GM12878 (cell line): ENCODE data around the gene CELSR3. TPM values are rescaled to one million over a fixed set of nuclear protein-coding genes. Genes with fewer than 3 reads are reported as not detected.

Experiments used
- ASH2L ChIP-seq: fragments of 300-600, 200-600 bp; sonication (generic); IDR thresholded peaks from 2 replicates; pipeline ENCODE4 v1.6.1; 2017; ENCODE audit warnings: low read depth, mild to moderate bottlenecking, borderline replicate concordance
- BACH1 ChIP-seq: fragments of 450-650 bp; IDR thresholded peaks from 2 replicates; pipeline ENCODE4 v1.6.1; 2017; ENCODE audit warnings: mild to moderate bottlenecking, borderline replicate concordance
- BHLHE40 ChIP-seq, 2 experiments: fragments of 450-650 bp in 1 of 2; IDR thresholded peaks; 2 replicates each; pipeline ENCODE4 v1.6.1; 2011 to 2017; ENCODE audit warnings: low read depth in 2 of 2, borderline replicate concordance in 1 of 2, improper control_type of control experiment in 1 of 2, low read length in 1 of 2, mild to moderate bottlenecking in 1 of 2
- CBFB ChIP-seq: IDR thresholded peaks from 2 replicates; pipeline ENCODE4 v1.6.1; 2016; ENCODE audit warnings: antibody characterized with exemption, low read depth
- CHD1 ChIP-seq: IDR thresholded peaks from 2 replicates; pipeline ENCODE4 v1.6.1; 2012; ENCODE audit warnings: low read depth, low read length, improper control_type of control experiment
- CREB1 ChIP-seq: IDR thresholded peaks from 2 replicates; pipeline ENCODE4 v1.6.1; 2012; ENCODE audit warnings: low read depth, mild to moderate bottlenecking, inconsistent platforms
- E2F4 ChIP-seq: IDR thresholded peaks from 2 replicates; pipeline ENCODE4 v1.6.1; 2012; ENCODE audit warnings: low read depth, low read length, improper control_type of control experiment
- EGR1 ChIP-seq, 2 experiments: IDR thresholded peaks; 1 replicate in 1 of 2; 2 replicates in 1 of 2; pipeline ENCODE4 v1.6.1; 2011 to 2012; ENCODE audit warnings: low read depth in 2 of 2, low read length in 2 of 2, borderline replicate concordance in 1 of 2, mild to moderate bottlenecking in 1 of 2, moderate library complexity in 1 of 2
- IKZF1 ChIP-seq: fragments of 450-650 bp; conservative IDR thresholded peaks from 2 replicates; pipeline ENCODE4 v1.6.1; 2017; ENCODE audit warnings: antibody characterized with exemption, mild to moderate bottlenecking
- IKZF2 ChIP-seq, 2 experiments: fragments of 450-650 bp; IDR thresholded peaks; 2 replicates each; pipeline ENCODE4 v1.6.1; 2017; ENCODE audit warnings: mild to moderate bottlenecking in 2 of 2, moderate library complexity in 2 of 2
- MTA3 ChIP-seq: IDR thresholded peaks from 2 replicates; pipeline ENCODE4 v1.6.1; 2012; ENCODE audit warnings: low read length, inconsistent platforms, borderline replicate concordance
- NBN ChIP-seq: fragments of 450-650 bp; IDR thresholded peaks from 2 replicates; pipeline ENCODE4 v1.6.1; 2016
- PKNOX1 ChIP-seq: fragments of 450-650 bp; IDR thresholded peaks from 2 replicates; pipeline ENCODE4 v1.6.1; 2016; ENCODE audit warnings: mild to moderate bottlenecking
- POLR2AphosphoS2 ChIP-seq: IDR thresholded peaks from 2 replicates; pipeline ENCODE4 v1.6.1; 2011; ENCODE audit warnings: low read depth, mild to moderate bottlenecking, low read length, improper control_type of control experiment, moderate library complexity
- POLR2AphosphoS5 ChIP-seq: IDR thresholded peaks from 2 replicates; pipeline ENCODE4 v1.6.1; 2011; ENCODE audit warnings: mild to moderate bottlenecking, low read length, inconsistent platforms
- RELB ChIP-seq: fragments of 450-650 bp; IDR thresholded peaks from 2 replicates; pipeline ENCODE4 v1.6.1; 2017; ENCODE audit warnings: low read depth, mild to moderate bottlenecking, moderate library complexity
- RFX5 ChIP-seq: IDR thresholded peaks from 2 replicates; pipeline ENCODE4 v1.6.1; 2011; ENCODE audit warnings: low read depth, low read length, improper control_type of control experiment
- ZBTB33 ChIP-seq: fragments of 450-650 bp; IDR thresholded peaks from 2 replicates; pipeline ENCODE4 v1.6.1; 2017; ENCODE audit warnings: mild to moderate bottlenecking
- ZNF592 ChIP-seq: fragments of 450-650 bp; IDR thresholded peaks from 2 replicates; pipeline ENCODE4 v1.6.1; 2017; ENCODE audit warnings: mild to moderate bottlenecking, moderate library complexity
- ZSCAN29 ChIP-seq: fragments of 450-650 bp; IDR thresholded peaks from 2 replicates; pipeline ENCODE4 v1.6.1; 2017; ENCODE audit warnings: mild to moderate bottlenecking, moderate library complexity
- polyA plus RNA-seq, 11 experiments: library from polyadenylated mRNA; depleted of rRNA in 4 of 11; unstranded in 6 of 11; stranded (reverse) in 5 of 11; fragments of >200 nt; fragmentation: Nextera tagmentation in 4 of 11; fragmentation: Illumina TruSeq in 1 of 11; extraction: Ambion mirVana in 4 of 11; extraction: Trizol in 1 of 11; gene quantifications; 1 replicate in 1 of 11; 2 replicates in 10 of 11; pipeline versions ENCODE4 v1.2.1 to v1.2.3, GENCODE V29; 2011 to 2016; ENCODE audit warnings: inconsistent platforms in 2 of 11, missing spikeins in 2 of 11, low read depth in 1 of 11
- total RNA-seq, 4 experiments: library from RNA; depleted of rRNA in 3 of 4; stranded (reverse); fragments of >200 nt in 3 of 4; fragmentation: Illumina TruSeq in 1 of 4; extraction: Trizol in 1 of 4; gene quantifications; 2 replicates each; pipeline versions ENCODE4 v1.2.1 to v1.2.3, GENCODE V29; 2013 to 2021

Gene CELSR3
- total and polyA plus RNA-seq, 10 of the 15 experiments (the other 5 are each of a cell fraction or from before 2014, with no cell fraction given), result 0.08 to 1.6 (median 0.57) TPM

- TF ChIP-seq ZBTB33 (no peak), IKZF1 (peak; percentile 73), NBN (peak; percentile 90), E2F4 (no peak), RELB (peak; percentile 63; the same call in 1 of the 2 replicates), MTA3 (no peak), ZNF592 (no peak), CBFB (peak; percentile 85; the same call in 1 of the 2 replicates), POLR2AphosphoS5 (peak; percentile 26; the same call in 1 of the 2 replicates), IKZF2 (IDR thresholded peaks at IDR 0.05) (peak; percentile 40 to 60; a peak in 3 of 4 replicates), CHD1 (peak; percentile 77; the same call in 1 of the 2 replicates), PKNOX1 (peak; percentile 51; the same call in 1 of the 2 replicates), EGR1 (IDR thresholded peaks at IDR 0.05; ENCODE audit: borderline replicate concordance in 1 of 2, low read depth in 2 of 2, low read length in 2 of 2) (peak in 1 of 2 experiments; percentile 14; a peak in 1 of 3 replicates), RFX5 (peak; percentile 50), CREB1 (peak; percentile 73), POLR2AphosphoS2 (peak; percentile 98), BACH1 (peak; percentile 47; the same call in 1 of the 2 replicates), ZSCAN29 (no peak), BHLHE40 (IDR thresholded peaks at IDR 0.05; ENCODE audit: borderline replicate concordance in 1 of 2, low read depth in 2 of 2, low read length in 1 of 2) (peak; percentile 89 to 94), ASH2L (no peak)
These were observed 1.0 kb upstream of the CELSR3 start (continued) for GRCh38 chr3:48663489-48664312.
